Stimulated activated CD4-positive, alpha-beta T cell treated with anti-CD3 and anti-CD28 coated beads, Interleukin-4, amount 100 ng/mL, for 24 hours (primary cell): ENCODE data around the gene RGSL1.
A peak's percentile ranks its signal among the peaks of the same experiment; 100 is the strongest.

Experiments
- DNase-seq: peaks from one replicate; pipeline ENCODE4 v3.0.0-alpha.2; 2020

The RGSL1 gene

DNA sequence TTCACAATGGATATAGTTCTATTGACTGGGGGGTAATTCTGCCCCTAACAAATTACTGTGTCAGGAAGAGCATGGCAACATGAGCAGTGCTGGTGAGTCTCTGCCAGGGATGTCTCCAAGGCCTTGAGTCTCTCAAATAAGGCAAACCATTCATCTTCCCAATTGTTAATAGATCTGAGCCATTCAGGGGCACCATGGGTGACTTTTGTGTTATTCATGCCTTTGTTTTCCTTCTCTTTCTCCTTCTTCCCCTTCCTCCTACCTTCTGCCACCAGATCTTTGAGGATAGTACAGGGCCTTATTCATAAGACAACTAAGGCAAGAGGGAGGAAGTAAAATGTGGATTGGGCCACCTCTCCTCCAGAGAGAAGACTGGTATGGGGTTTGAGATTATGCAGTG lies at the start of gene RGSL1:
Gene RGSL1 (plus strand): TSS at position 60 of the 400 bp plus-strand sequence. CDS start 20 bp downstream, at position 80.
- DNase-seq, result no peak

GRCh38 chr1:182400567-182400966 lies 49.4 kb upstream of the RGSL1 start, which contains the start of gene TEDDM1:
Gene TEDDM1, minus strand, starts transcription at chr1:182400667. Its CDS starts 182 bp downstream, at chr1:182400485.
- no peak for DNase-seq

DNA sequence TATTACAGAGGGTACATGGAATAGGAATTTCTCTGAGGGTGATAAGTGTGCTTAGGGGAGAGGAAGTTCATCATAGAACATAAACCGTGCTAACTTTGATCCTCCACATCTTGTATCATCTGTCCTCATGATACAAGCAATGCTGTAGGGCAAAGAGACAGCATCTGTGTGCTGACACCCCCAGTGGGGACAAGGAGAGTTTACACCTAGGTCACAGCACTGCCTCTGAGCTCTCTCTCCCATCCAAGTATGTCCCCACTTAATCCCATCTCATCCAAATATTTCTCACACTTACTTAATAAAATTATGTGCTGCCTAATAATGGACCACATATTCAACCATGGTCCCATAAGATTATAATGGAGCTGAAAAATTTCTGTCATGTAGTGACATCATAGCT lies 45.2 kb upstream of the RGSL1 start:
- no peak for DNase-seq

GRCh38 chr1:182405578-182405977 lies 44.4 kb upstream of the RGSL1 start:
- DNase-seq, result no peak

DNA sequence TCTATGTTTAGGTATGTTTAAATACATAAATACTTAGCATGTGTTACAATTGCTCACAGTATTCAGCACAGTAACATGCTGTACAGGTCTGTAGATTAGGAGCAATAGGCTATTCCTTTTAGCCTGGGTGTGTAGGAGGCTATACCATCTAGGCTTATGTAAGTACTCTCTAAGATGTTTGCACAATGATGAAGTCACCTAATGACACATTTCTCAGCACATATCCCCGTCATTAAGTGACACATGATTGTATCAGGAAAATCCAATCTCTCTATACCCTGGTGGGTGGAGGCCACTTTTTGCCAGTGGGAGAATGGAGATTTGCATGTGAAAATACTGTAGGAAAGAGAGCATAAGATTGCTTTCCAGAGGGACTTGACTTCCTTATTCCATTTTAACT lies 43.9 kb upstream of the RGSL1 start:
- DNase-seq, result no peak

GRCh38 chr1:182407724-182408123 lies 42.2 kb upstream of the RGSL1 start:
- DNase-seq, result no peak

GRCh38 chr1:182408435-182409075 lies 41.4 kb upstream of the RGSL1 start:
- no peak for DNase-seq

DNA sequence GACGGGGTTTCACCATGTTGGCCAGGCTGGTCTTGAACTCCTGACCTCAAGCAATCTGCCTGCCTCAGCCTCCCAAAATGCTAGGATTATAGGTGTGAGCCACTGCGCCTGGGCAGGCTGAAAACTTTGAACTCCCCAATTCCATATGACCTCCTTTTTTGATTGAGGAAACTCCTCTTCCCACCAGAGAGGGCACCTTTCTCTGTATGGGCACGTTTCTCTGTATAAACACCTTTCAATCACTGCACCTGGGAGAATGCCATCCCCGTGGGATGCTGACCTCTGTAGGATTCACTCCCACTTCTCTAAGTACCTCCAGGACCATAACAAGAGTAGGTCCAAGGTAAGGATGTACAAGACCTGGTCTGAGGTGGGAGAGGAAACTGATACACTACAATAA lies 39.8 kb upstream of the RGSL1 start:
- no peak for DNase-seq

DNA sequence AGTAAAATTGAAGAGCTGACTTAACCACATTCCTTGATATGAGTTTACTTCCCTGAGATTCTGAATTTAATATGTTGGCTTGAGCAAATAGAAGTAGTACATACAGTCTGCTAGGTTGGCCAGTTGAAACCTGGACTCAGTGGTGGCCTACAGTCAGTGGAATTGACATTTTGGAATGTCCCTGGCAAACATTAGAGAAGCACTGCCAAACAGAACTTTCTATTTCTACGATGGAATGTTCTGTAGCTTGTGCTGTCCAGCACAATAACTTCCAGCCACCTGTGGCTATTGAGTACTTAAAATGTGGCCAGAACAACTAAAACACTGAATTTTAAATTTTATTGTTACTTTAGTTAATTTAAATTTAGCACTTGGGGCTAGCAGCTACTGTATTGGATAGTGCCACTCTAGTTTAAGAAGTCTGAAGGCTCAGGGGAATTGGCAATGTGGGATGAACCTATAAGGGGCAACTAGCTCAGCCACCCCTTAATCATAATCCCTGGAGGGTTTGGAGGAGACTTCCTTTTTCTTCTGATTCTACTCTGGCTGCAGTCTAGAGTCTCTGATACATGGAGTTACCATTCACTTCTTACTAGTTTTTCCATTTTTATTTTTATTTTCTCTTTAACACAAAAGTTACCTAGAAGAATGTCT lies 39.2 kb upstream of the RGSL1 start:
- DNase-seq, result no peak

- no peak for DNase-seq
Measured at GRCh38 chr1:182413486-182413885, 36.5 kb upstream of the RGSL1 start.

GRCh38 chr1:182413969-182414368 lies 36.0 kb upstream of the RGSL1 start:
- DNase-seq, result no peak

- no peak for DNase-seq
Measured at GRCh38 chr1:182415789-182416188, 34.2 kb upstream of the RGSL1 start.

DNA sequence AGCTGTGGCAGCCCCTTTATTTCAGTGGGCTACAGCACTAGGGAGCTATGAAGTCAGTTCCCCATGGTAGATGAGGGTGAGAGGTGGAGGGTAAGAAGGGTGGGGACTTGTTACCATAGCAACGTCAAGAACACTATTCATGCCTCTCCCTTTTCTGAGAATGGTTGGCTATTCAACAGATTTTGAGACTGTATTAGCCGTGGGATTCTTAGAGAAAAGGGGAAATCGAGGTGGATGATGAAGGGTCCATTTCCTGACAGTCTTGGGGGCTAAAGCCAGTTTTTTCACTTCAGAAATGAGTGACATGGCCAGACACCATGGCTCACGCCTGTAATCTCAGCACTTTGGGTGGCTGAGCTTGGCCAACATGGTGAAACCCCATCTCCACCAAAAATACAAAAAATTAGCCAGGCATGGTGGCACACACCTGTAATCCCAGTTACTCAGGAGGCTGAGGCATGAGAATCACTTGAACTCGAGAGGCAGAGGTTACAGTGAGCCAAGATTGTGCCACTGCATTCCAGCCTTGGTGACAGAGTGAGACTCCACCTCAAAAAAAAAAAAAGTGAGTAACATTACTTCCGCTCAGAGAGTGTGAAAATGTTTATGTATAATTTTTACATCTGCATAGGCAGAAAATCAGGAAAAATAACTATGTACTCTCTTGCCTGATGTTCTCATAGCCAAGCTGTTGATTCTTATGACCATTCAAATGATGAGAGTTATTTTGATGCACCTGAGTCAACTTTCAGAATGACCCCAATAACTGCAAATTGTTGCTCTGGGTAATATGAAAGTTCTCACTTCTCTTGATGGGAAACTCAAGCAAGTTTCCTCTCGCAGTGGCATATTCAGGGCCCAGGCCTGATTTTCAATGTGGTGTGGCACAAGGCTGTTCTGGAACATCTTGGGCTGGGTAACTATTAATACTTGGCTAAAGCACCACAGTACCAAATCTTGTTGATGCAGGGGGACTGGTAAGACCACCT lies 23.2 kb upstream of the RGSL1 start:
- no peak for DNase-seq

DNA sequence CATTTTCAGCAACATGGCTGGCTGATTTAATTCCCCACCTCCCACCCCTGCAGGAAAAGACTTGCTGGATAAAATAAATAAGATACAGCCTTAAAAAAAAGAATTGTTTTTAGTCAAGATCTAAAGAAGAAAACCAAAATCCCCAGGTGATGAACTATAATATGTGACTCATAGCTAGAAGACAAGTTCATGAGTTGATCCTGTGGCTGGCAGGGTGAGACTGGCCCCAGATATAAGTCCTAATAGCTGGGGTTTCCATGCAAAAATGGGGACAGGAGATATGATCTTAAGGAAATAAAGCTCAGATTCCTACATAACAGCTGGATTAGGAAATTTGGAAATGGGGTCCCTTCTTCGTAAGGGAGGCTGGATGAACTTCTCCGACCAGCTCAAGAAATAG lies 21.9 kb upstream of the RGSL1 start:
- no peak for DNase-seq

GRCh38 chr1:182430263-182431068 lies 19.5 kb upstream of the RGSL1 start:
- peak; percentile 36 for DNase-seq

DNA sequence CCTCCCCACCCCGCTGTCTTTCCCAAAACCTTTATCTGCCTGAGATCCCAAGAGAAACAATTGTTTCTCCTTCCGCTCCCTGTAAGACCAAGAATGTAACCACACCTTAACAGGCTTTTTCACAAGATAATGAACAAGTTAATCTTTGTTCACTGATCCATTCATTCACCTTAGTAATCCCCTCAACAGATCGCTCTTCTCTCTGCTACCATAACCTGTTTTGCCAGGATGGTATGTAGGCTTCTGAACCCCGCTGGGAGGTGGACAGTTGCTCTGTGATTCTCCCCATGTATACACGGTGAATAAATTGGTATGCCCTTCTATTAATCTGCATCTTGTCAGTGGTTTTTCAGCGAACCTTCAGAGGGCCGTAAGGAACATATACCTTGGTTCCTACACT lies 18.7 kb upstream of the RGSL1 start:
- no peak for DNase-seq

GRCh38 chr1:182433580-182433979 lies 16.4 kb upstream of the RGSL1 start:
- DNase-seq, result no peak

DNA sequence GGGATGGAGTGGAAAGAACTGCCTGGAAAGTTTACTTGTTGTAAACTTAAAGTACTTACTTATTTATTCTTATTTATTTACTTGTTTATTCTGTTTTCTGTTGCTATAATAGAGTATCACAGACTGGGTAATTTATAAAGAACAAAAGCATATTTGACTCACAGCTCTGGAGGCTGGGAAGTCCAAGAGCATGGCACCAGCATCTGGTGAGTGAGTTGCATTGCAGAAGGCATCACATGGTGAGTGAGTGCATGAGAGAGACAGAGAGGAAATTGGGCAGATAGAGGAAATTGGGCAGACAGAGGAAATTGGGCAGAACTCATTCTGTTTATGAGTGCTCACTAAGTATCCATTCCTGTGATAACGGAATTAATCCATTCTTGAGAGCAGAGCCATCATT lies 11.6 kb upstream of the RGSL1 start:
- DNase-seq, result no peak

DNA sequence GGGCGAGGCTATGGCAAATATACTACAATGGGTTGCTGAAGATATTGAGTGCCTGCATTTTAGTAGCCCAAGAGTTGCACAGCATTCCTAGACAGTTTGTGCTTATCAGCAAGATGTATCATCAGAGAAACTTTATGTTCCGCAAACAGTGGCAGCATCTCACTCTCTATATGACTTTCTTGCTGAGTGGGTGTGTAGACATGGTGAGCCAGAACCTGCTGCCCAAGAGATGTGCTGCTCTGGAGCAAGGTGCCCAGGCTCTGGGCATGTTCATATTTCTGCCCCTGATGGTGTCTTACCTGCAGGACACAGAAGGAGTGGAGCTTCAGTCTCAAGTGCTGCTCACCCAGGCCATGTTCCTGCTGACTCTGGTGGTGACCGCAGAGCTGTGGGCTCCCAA lies 8.2 kb upstream of the RGSL1 start:
- no peak for DNase-seq

DNA sequence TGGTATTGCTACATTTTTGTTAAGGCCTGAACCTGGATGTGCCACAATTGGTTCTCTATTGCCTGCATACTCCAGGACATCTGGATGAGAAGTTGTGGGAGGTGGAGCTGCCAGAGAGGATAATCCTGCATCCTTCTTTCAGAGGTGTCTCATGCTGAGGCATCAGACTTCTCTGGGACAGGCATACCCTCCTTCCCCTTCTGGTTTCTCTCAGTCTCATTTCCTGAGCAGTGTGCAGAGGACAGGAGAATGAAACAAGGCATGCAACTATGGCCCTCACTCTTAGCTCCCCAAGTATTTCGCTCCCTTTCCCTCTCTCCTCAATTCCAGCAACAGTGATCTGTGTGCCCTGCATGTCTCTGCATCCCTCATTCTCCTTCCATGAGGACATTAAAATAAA lies 7.6 kb upstream of the RGSL1 start:
- no peak for DNase-seq

GRCh38 chr1:182444497-182444896 lies 5.4 kb upstream of the RGSL1 start:
- no peak for DNase-seq

DNA sequence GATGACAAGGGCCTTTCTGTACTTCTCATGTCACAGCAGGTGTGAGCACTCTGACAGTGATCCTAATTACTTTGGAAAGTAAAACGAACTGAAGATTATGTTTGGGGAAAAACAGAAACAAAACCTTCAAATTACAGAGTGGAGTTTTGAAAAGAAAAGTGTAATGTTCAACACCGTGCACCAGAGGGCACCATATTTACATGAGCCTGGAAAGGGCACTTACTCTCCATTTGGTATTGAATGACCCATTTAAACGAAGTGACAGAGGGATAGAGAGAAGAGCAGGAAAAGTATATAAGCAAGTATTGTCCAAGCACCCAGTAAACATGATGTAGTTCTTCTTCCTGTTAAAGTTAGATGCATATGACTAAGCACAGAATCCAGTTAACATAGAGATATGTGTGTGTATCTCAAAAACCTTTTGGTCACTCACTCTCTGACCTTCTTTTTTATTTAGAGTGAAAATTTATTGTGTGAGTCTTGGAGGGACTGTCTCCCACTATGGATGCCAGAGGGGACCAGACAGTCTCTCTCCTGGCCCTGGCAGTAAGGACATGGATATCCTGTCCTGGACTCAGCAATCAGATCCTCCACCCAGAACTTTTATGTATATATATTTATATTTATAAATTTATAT lies 3.8 kb upstream of the RGSL1 start:
- DNase-seq, result peak; percentile 37
